Large intestine (tissue), 12 donors: Measurements from ENCODE around the gene ZNF512B. TPM values are rescaled to one million over a fixed set of nuclear protein-coding genes. Genes with fewer than 3 reads are reported as not detected.
A peak's percentile ranks its signal among the peaks of the same experiment; 100 is the strongest.
"Not testable (repeated sequence)": the region's sequence is repeated elsewhere in the genome, so short reads cannot be mapped to it uniquely, and the experiment has no call there.

Experiments used
- DNase-seq, 2 donors: peaks; one replicate each; pipeline versions ENCODE4 v3.0.0 to v3.0.0-alpha.2; 2013
- H3K27ac ChIP-seq: one replicate; pipeline ENCODE4 v1.5.1; 2013; ENCODE audit warnings: low read length
- H3K27me3 ChIP-seq: 2 replicates; pipeline ENCODE4 v1.6.1; 2013; ENCODE audit warnings: low read length; ENCODE audit not compliant: control insufficient read depth, insufficient read depth
- H3K36me3 ChIP-seq: 2 replicates; pipeline ENCODE4 v1.6.1; 2013; ENCODE audit warnings: low read length; ENCODE audit not compliant: control insufficient read depth, insufficient read depth
- H3K4me1 ChIP-seq: one replicate; pipeline ENCODE4 v1.6.1; 2013; ENCODE audit warnings: low read length; ENCODE audit not compliant: control insufficient read depth, insufficient read depth
- H3K4me3 ChIP-seq: one replicate; pipeline ENCODE4 v1.5.1; 2013; ENCODE audit warnings: low read length
- H3K9me3 ChIP-seq: one replicate; pipeline ENCODE4 v1.6.1; 2013; ENCODE audit warnings: mild to moderate bottlenecking, low read depth, low read length, moderate library complexity; ENCODE audit not compliant: control insufficient read depth
- WGBS: methylation state at CpG from one replicate; pipeline ENCODE4 v1.1.5; 2013; ENCODE audit warnings: low lambda C conversion rate; ENCODE audit not compliant: insufficient coverage; 5-methylcytosine and 5-hydroxymethylcytosine counted together
- long read RNA-seq, 11 donors: transcript quantifications; one replicate each; lab custom pipeline, GENCODE V29; 2026
- polyA plus RNA-seq: library from polyadenylated mRNA; unstranded; fragments of 120-200 nt; gene quantifications from one replicate; pipeline ENCODE4 v1.2.1, GENCODE V29; 2013

The ZNF512B gene
- polyA plus RNA-seq: 8.1 TPM
- long read RNA-seq, donor 1: 0 reads
- long read RNA-seq, donor 2: 0 reads
- long read RNA-seq, donor 3: 0 reads
- long read RNA-seq, donor 4: 0 reads
- long read RNA-seq, donor 5: 0 reads
- long read RNA-seq, donor 6: 0 reads
- long read RNA-seq, donor 7: 0 reads
- long read RNA-seq, donor 8: 0 reads
- long read RNA-seq, donor 9: 0 reads
- long read RNA-seq, donor 10: 0 reads
- long read RNA-seq, donor 11: 0 reads

- 0% methylated on average over 1 of the region's 73 CpGs for WGBS
- H3K27ac ChIP-seq: no peak within 1 kb of the TSS
- H3K27me3 ChIP-seq: peaks cover 6% of the 10 kb centered on the region
- H3K4me3 ChIP-seq: peak within 1 kb of the TSS; percentile 45
- H3K36me3 ChIP-seq: peaks cover 18% of the 10 kb centered on the region
- peaks cover 14% of the 10 kb centered on the region for H3K4me1 ChIP-seq
- no peak for DNase-seq
- peaks cover 28% of the 10 kb centered on the region for H3K9me3 ChIP-seq
Observed at GRCh38 chr20:63969838-63970713, at the start of gene ZNF512B. ZNF512B (minus strand) TSS chr20:63969930; CDS start chr20:63967950, 1,980 bp downstream.

GRCh38 chr20:64015635-64016034 lies 45.9 kb upstream of the ZNF512B start:
- Histone ChIP-seq H3K9me3 (peaks cover 8% of the 10 kb centered on the region), H3K4me3 (no peak overlapping the region), H3K4me1 (no peaks in the 10 kb centered on the region), H3K27ac (no peak overlapping the region), H3K36me3 (peaks cover 67% of the 10 kb centered on the region), H3K27me3 (no peaks in the 10 kb centered on the region)
- WGBS: no CpG with 5 or more reads among the region's 2 CpGs
- DNase-seq: no peak

GRCh38 chr20:64012385-64013154 lies 42.8 kb upstream of the ZNF512B start:
- not testable (repeated sequence) for H3K27me3 ChIP-seq, H3K27ac ChIP-seq, H3K4me1 ChIP-seq, DNase-seq, H3K4me3 ChIP-seq
- no CpG with 5 or more reads among the region's 20 CpGs for WGBS
- Histone ChIP-seq H3K36me3 (peaks cover 65% of the 10 kb centered on the region), H3K9me3 (peaks cover 18% of the 10 kb centered on the region)

- Histone ChIP-seq H3K27me3 (no peaks in the 10 kb centered on the region), H3K9me3 (peaks cover 18% of the 10 kb centered on the region), H3K36me3 (peaks cover 67% of the 10 kb centered on the region), H3K4me1 (no peaks in the 10 kb centered on the region), H3K4me3 (no peak overlapping the region), H3K27ac (no peak overlapping the region)
- no peak for DNase-seq
- WGBS: no CpG with 5 or more reads among the region's 16 CpGs
Observed at GRCh38 chr20:64011366-64011779, 41.6 kb upstream of the ZNF512B start.

GRCh38 chr20:64010711-64011237 lies 41.0 kb upstream of the ZNF512B start:
- WGBS: no CpG with 5 or more reads among the region's 8 CpGs
- DNase-seq: no peak
- no peak overlapping the region for H3K4me3 ChIP-seq
- no peaks in the 10 kb centered on the region for H3K4me1 ChIP-seq
- H3K27ac ChIP-seq: no peak overlapping the region
- no peaks in the 10 kb centered on the region for H3K27me3 ChIP-seq
- H3K36me3 ChIP-seq: peaks cover 66% of the 10 kb centered on the region
- peaks cover 18% of the 10 kb centered on the region for H3K9me3 ChIP-seq

- H3K27ac ChIP-seq: no peak overlapping the region
- H3K4me1 ChIP-seq: no peaks in the 10 kb centered on the region
- H3K9me3 ChIP-seq: peaks cover 18% of the 10 kb centered on the region
- H3K27me3 ChIP-seq: no peaks in the 10 kb centered on the region
- H3K36me3 ChIP-seq: peaks cover 66% of the 10 kb centered on the region
- no peak for DNase-seq
- no peak overlapping the region for H3K4me3 ChIP-seq
- 100% methylated on average over 2 of the region's 13 CpGs for WGBS
Observed at GRCh38 chr20:64009811-64010387, 40.2 kb upstream of the ZNF512B start.

GRCh38 chr20:64006902-64007301 lies 37.2 kb upstream of the ZNF512B start:
- H3K4me1 ChIP-seq: no peaks in the 10 kb centered on the region
- peaks cover 72% of the 10 kb centered on the region for H3K36me3 ChIP-seq
- peaks cover 18% of the 10 kb centered on the region for H3K9me3 ChIP-seq
- no peak overlapping the region for H3K27ac ChIP-seq
- no peak overlapping the region for H3K4me3 ChIP-seq
- H3K27me3 ChIP-seq: no peaks in the 10 kb centered on the region
- DNase-seq: no peak
- WGBS: no CpG with 5 or more reads among the region's 3 CpGs

- WGBS: no CpG with 5 or more reads among the region's 10 CpGs
- H3K9me3 ChIP-seq: peaks cover 17% of the 10 kb centered on the region
- no peak for DNase-seq
- H3K27me3 ChIP-seq: no peaks in the 10 kb centered on the region
- H3K36me3 ChIP-seq: peaks cover 74% of the 10 kb centered on the region
- no peak overlapping the region for H3K27ac ChIP-seq
- no peak overlapping the region for H3K4me3 ChIP-seq
- H3K4me1 ChIP-seq: no peaks in the 10 kb centered on the region
Observed at GRCh38 chr20:64006490-64006889, 36.8 kb upstream of the ZNF512B start.

GRCh38 chr20:64005394-64005793 lies 35.7 kb upstream of the ZNF512B start:
- Histone ChIP-seq H3K9me3 (peaks cover 9% of the 10 kb centered on the region), H3K4me3 (no peak overlapping the region), H3K4me1 (no peaks in the 10 kb centered on the region), H3K27me3 (no peaks in the 10 kb centered on the region), H3K36me3 (peaks cover 72% of the 10 kb centered on the region), H3K27ac (no peak overlapping the region)
- no peak for DNase-seq
- no CpG with 5 or more reads among the region's 6 CpGs for WGBS
